ENCODE results near the gene SYTL3. TPM values are rescaled to one million over a fixed set of nuclear protein-coding genes. Genes with fewer than 3 reads are reported as not detected.

SYTL3 gene
- total and polyA plus RNA-seq, 7 donors, result 1.6 to 6.9 (median 3.3) TPM

- DNase-seq, result no peak
- intact Hi-C loops (cut with DNase I), result no loop called here
- TF ChIP-seq, protein P1, sequence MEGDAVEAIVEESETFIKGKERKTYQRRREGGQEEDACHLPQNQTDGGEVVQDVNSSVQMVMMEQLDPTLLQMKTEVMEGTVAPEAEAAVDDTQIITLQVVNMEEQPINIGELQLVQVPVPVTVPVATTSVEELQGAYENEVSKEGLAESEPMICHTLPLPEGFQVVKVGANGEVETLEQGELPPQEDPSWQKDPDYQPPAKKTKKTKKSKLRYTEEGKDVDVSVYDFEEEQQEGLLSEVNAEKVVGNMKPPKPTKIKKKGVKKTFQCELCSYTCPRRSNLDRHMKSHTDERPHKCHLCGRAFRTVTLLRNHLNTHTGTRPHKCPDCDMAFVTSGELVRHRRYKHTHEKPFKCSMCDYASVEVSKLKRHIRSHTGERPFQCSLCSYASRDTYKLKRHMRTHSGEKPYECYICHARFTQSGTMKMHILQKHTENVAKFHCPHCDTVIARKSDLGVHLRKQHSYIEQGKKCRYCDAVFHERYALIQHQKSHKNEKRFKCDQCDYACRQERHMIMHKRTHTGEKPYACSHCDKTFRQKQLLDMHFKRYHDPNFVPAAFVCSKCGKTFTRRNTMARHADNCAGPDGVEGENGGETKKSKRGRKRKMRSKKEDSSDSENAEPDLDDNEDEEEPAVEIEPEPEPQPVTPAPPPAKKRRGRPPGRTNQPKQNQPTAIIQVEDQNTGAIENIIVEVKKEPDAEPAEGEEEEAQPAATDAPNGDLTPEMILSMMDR (IDR thresholded peaks at IDR 0.05), result no peak
- TF ChIP-seq EP300 (IDR thresholded peaks at IDR 0.05) (no peak), POLR2A (IDR thresholded peaks at IDR 0.05) (no peak), POLR2AphosphoS5 (IDR thresholded peaks at IDR 0.05) (no peak)
- no peak overlapping the region for H3K4me3 ChIP-seq
- no peaks in the 10 kb centered on the region for H3K9me3 ChIP-seq
- WGBS, 2 donors, result 79 to 83% methylated on average over 11 of the region's 11 CpGs
- no peaks in the 10 kb centered on the region for H3K4me1 ChIP-seq
- H3K27ac ChIP-seq, result peak overlapping the region in 1 of 4 donors; percentile 67
- H3K36me3 ChIP-seq, result peaks cover under 1 to 65% (median 36%) of the 10 kb centered on the region in 4 donors
- no peaks in the 10 kb centered on the region for H3K27me3 ChIP-seq
These were observed 113.8 kb downstream of the SYTL3 start for GRCh38 chr6:158763434-158764182.

DNA sequence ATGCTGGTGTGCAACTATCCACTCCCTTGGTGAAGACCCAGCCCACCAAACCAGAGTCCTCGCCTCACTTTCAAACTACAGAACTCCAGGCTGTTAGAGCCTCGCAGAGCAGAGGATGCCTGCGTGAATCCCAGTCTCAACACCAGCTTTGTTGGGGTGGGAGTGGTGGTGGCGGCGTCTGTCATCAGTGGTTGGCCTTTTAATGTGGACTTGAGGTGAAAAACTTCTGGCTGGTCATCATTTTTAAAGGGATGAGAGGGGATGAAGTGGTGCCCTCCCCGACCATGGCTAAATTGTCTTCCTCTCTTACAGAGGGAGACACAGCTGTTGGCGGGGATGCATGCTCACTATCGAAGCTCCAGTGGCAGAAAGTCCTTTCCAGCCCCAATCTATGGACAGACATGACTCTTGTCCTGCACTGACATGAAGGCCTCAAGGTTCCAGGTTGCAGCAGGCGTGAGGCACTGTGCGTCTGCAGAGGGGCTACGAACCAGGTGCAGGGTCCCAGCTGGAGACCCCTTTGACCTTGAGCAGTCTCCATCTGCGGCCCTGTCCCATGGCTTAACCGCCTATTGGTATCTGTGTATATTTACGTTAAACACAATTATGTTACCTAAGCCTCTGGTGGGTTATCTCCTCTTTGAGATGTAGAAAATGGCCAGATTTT lies 114.5 kb downstream of the SYTL3 start:
- WGBS, 2 donors, result 93 to 96% methylated on average over 14 of the region's 14 CpGs
- Histone ChIP-seq H3K9me3 (no peaks in the 10 kb centered on the region), H3K27ac (peak overlapping the region in 1 of 4 donors; percentile 67), H3K36me3 (peaks cover 8 to 72% (median 43%) of the 10 kb centered on the region in 4 donors), H3K4me3 (no peak overlapping the region), H3K4me1 (no peaks in the 10 kb centered on the region), H3K27me3 (no peaks in the 10 kb centered on the region)
- DNase-seq, result no peak
- no peak for TF ChIP-seq POLR2A (IDR thresholded peaks at IDR 0.05)
- intact Hi-C loops (cut with DNase I), result no loop called here

DNA sequence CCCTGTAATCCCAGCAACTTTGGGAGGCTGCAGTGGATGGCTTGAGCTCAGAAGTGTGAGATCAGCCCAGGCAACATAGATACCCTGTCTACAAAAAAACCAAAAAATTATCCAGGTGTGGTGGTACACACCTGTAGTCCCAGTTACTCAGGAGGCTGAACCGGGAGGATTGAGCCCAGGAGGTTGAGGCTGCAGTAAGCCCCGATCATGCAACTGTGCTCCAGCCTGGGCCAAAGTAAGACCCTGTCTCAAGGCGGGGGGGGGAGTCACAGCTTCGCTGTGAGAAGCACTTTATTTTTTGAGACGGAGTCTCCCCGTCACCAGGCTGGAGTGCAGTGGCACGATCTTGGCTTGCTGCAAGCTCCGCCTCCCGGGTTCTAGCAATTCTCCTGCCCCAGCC lies 115.1 kb downstream of the SYTL3 start:
- TF ChIP-seq POLR2A (IDR thresholded peaks at IDR 0.05) (no peak), POLR2AphosphoS5 (IDR thresholded peaks at IDR 0.05) (no peak), EP300 (IDR thresholded peaks at IDR 0.05) (no peak)
- TF ChIP-seq, protein P1 (IDR thresholded peaks at IDR 0.05), result no peak
- intact Hi-C loops (cut with DNase I), result no loop called here
- Histone ChIP-seq H3K36me3 (peaks cover 9 to 78% (median 49%) of the 10 kb centered on the region in 4 donors), H3K9me3 (no peaks in the 10 kb centered on the region), H3K4me1 (no peaks in the 10 kb centered on the region), H3K27ac (no peak overlapping the region), H3K4me3 (no peak overlapping the region), H3K27me3 (no peaks in the 10 kb centered on the region)
- 95 to 97% methylated on average over 9 of the region's 9 CpGs for WGBS, 2 donors
- no peak for DNase-seq

DNA sequence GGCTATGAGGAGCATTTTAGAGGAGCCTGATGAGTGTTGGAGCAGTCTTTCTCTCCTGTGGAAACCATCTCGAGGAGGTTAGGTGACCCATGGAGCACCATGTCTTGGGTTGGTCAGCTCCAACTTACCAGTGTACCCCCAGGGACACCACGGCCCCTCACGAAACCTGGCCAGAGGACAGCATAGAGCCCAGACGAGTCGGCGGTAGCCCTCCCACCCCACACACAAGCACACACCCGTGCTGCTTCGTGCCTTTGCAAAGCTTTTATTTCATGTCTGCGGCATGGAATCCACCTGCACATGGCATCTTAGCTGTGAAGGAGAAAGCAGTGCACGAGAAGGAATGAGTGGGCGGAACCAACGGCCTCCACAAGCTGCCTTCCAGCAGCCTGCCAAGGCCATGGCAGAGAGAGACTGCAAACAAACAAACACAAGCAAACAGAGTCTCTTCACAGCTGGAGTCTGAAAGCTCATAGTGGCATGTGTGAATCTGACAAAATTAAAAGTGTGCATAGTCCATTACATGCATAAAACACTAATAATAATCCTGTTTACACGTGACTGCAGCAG lies 115.7 kb downstream of the SYTL3 start:
- Histone ChIP-seq H3K27me3 (no peaks in the 10 kb centered on the region), H3K4me1 (no peaks in the 10 kb centered on the region), H3K9me3 (no peaks in the 10 kb centered on the region), H3K4me3 (no peak overlapping the region), H3K27ac (no peak overlapping the region), H3K36me3 (peaks cover 15 to 85% (median 55%) of the 10 kb centered on the region in 4 donors)
- WGBS, 2 donors, result 81 to 88% methylated on average over 13 of the region's 13 CpGs
- TF ChIP-seq EP300 (IDR thresholded peaks at IDR 0.05), result no peak
- TF ChIP-seq POLR2AphosphoS5 (IDR thresholded peaks at IDR 0.05), result no peak
- no peak for TF ChIP-seq POLR2A (IDR thresholded peaks at IDR 0.05)
- TF ChIP-seq, protein P1 (IDR thresholded peaks at IDR 0.05), result no peak
- intact Hi-C loops (cut with DNase I), result no loop called here
- peak; percentile 21 for DNase-seq
